ENCODE measurements around the gene ALG14.

DNA sequence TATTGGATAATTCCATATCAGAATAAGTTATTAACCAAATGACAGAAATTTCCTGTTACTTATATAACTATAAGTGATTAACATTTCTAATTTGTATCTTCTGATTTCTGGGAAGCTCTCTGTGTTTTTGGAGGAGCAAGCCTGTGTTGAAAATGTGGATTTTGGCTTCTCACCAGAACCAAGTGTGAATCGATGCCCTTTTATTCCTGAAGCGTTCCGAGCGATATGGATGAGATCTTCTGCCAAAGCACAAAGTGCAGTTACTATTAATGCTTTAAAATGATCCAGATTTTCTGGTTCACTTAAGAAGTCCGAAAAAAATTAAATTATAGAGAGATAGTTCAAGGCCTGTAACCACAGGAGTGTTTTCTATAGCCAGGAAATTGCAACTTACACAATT is 22.8 kb downstream of the ALG14 start:
- TF ChIP-seq, protein P1, sequence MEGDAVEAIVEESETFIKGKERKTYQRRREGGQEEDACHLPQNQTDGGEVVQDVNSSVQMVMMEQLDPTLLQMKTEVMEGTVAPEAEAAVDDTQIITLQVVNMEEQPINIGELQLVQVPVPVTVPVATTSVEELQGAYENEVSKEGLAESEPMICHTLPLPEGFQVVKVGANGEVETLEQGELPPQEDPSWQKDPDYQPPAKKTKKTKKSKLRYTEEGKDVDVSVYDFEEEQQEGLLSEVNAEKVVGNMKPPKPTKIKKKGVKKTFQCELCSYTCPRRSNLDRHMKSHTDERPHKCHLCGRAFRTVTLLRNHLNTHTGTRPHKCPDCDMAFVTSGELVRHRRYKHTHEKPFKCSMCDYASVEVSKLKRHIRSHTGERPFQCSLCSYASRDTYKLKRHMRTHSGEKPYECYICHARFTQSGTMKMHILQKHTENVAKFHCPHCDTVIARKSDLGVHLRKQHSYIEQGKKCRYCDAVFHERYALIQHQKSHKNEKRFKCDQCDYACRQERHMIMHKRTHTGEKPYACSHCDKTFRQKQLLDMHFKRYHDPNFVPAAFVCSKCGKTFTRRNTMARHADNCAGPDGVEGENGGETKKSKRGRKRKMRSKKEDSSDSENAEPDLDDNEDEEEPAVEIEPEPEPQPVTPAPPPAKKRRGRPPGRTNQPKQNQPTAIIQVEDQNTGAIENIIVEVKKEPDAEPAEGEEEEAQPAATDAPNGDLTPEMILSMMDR (IDR thresholded peaks at IDR 0.05; ENCODE audit: low read depth, low read length): no peak
- no peak for TF ChIP-seq EZH2phosphoT487 (IDR thresholded peaks at IDR 0.05; ENCODE audit: low read depth)
